Measurements from ENCODE around the gene PDE3B.

The PDE3B gene

GRCh38 chr11:14642453-14642852 lies 1.2 kb upstream of the PDE3B start:
- Histone ChIP-seq H3K36me3 (replicated peaks; ENCODE audit: low read depth, low read length) (no peaks in the 10 kb centered on the region), H4K20me1 (ENCODE audit: insufficient read depth, low read length) (no peaks in the 10 kb centered on the region), H3K9me3 (ENCODE audit: insufficient read depth, low read length) (no peaks in the 10 kb centered on the region), H3K27ac (ENCODE audit: low read length) (no peak overlapping the region), H3K9ac (ENCODE audit: low read length) (no peak overlapping the region), H2AFZ (ENCODE audit: low read depth, low read length) (no peak overlapping the region), H3K4me1 (ENCODE audit: low read length) (peaks cover 11% of the 10 kb centered on the region; the same call in 1 of the 2 replicates), H3K79me2 (ENCODE audit: low read length) (no peaks in the 10 kb centered on the region), H3K4me3 (ENCODE audit: low read length) (no peak overlapping the region; the same call in 1 of the 2 replicates), H3K27me3 (ENCODE audit: low read depth, low read length) (peaks cover 23% of the 10 kb centered on the region), H3K4me2 (ENCODE audit: low read length) (peak overlapping the region; percentile 72; the same call in 1 of the 2 replicates)
- TF ChIP-seq EZH2phosphoT487 (IDR thresholded peaks at IDR 0.05; ENCODE audit: low read depth): no peak
- no peak for TF ChIP-seq CTCF (IDR thresholded peaks at IDR 0.05; ENCODE audit: low read depth, low read length)

GRCh38 chr11:14642873-14643696 lies 519 bp upstream of the PDE3B start:
- H3K4me2 ChIP-seq (ENCODE audit: low read length): peak overlapping the region; percentile 72
- peaks cover 11% of the 10 kb centered on the region; the same call in 1 of the 2 replicates for H3K4me1 ChIP-seq (ENCODE audit: low read length)
- no peaks in the 10 kb centered on the region for H3K79me2 ChIP-seq (ENCODE audit: low read length)
- peak overlapping the region; percentile 97 for H3K4me3 ChIP-seq (ENCODE audit: low read length)
- H3K27me3 ChIP-seq (ENCODE audit: low read depth, low read length): peaks cover 23% of the 10 kb centered on the region
- TF ChIP-seq CTCF (IDR thresholded peaks at IDR 0.05; ENCODE audit: low read depth, low read length) (no peak), EZH2phosphoT487 (IDR thresholded peaks at IDR 0.05; ENCODE audit: low read depth) (no peak)
- H3K36me3 ChIP-seq (replicated peaks; ENCODE audit: low read depth, low read length): no peaks in the 10 kb centered on the region
- H3K9me3 ChIP-seq (ENCODE audit: insufficient read depth, low read length): no peaks in the 10 kb centered on the region
- peak overlapping the region; percentile 67 for H3K9ac ChIP-seq (ENCODE audit: low read length)
- H3K27ac ChIP-seq (ENCODE audit: low read length): no peak overlapping the region
- H2AFZ ChIP-seq (ENCODE audit: low read depth, low read length): peak overlapping the region; percentile 69; the same call in 1 of the 2 replicates
- no peaks in the 10 kb centered on the region for H4K20me1 ChIP-seq (ENCODE audit: insufficient read depth, low read length)

GRCh38 chr11:14644226-14645014 lies 816 bp downstream of the PDE3B start:
- Histone ChIP-seq H3K27me3 (ENCODE audit: low read depth, low read length) (peaks cover 31% of the 10 kb centered on the region), H3K27ac (ENCODE audit: low read length) (0 out of 2 replicates have a peak overlapping the region, but pooled peaks have one; percentile 27), H3K9ac (ENCODE audit: low read length) (peak overlapping the region; percentile 67), H3K4me1 (ENCODE audit: low read length) (peaks cover 11% of the 10 kb centered on the region; the same call in 1 of the 2 replicates), H3K9me3 (ENCODE audit: insufficient read depth, low read length) (no peaks in the 10 kb centered on the region), H4K20me1 (ENCODE audit: insufficient read depth, low read length) (no peaks in the 10 kb centered on the region), H3K4me3 (ENCODE audit: low read length) (peak overlapping the region; percentile 97), H3K4me2 (ENCODE audit: low read length) (peak overlapping the region; percentile 96), H3K36me3 (replicated peaks; ENCODE audit: low read depth, low read length) (no peaks in the 10 kb centered on the region), H3K79me2 (ENCODE audit: low read length) (no peaks in the 10 kb centered on the region), H2AFZ (ENCODE audit: low read depth, low read length) (peak overlapping the region; percentile 82)
- peak; percentile 17; the same call in 1 of the 2 replicates for TF ChIP-seq CTCF (IDR thresholded peaks at IDR 0.05; ENCODE audit: low read depth, low read length)
- no peak for TF ChIP-seq EZH2phosphoT487 (IDR thresholded peaks at IDR 0.05; ENCODE audit: low read depth)
